Left ventricle myocardium inferior (tissue), 1 donor: ENCODE results near the gene TLR2. TPM values are rescaled to one million over a fixed set of nuclear protein-coding genes. Genes with fewer than 3 reads are reported as not detected.
A peak's percentile ranks its signal among the peaks of the same experiment; 100 is the strongest.

Experiments used
- DNase-seq: peaks from one replicate; pipeline ENCODE4 v3.0.0-alpha.2; 2020
- H3K27ac ChIP-seq: fragments of 200-600 bp; replicated peaks from 2 replicates; pipeline ENCODE4 v1.8.0; 2021
- H3K27me3 ChIP-seq: fragments of 200-600 bp; 2 replicates; pipeline ENCODE4 v1.8.0; 2021; ENCODE audit warnings: low read depth
- H3K36me3 ChIP-seq: fragments of 200-600 bp; 2 replicates; pipeline ENCODE4 v1.8.0; 2021
- H3K4me1 ChIP-seq: fragments of 200-600 bp; 2 replicates; pipeline ENCODE4 v1.8.0; 2021
- H3K4me3 ChIP-seq: fragments of 200-600 bp; 2 replicates; pipeline ENCODE4 v1.8.0; 2021; ENCODE audit warnings: mild to moderate bottlenecking, moderate library complexity
- H3K9me3 ChIP-seq: fragments of 200-600 bp; replicated peaks from 2 replicates; pipeline ENCODE4 v1.8.0; 2021
- intact Hi-C: fragments of 100-400 bp; cut with micrococcal nuclease; formaldehyde crosslinking; loops from one replicate; pipeline ENCODE4 v1.11.0; 2022
- total RNA-seq: library from RNA; stranded (reverse); fragmentation: NEBNext Ultra II Directional; extraction: Animal tissue kit (Norgen Biotek cat#: 25700); gene quantifications from one replicate; pipeline ENCODE4 v1.2.1, GENCODE V29; 2021
- TF ChIP-seq, protein P1 (sequence below): fragments of 200-600 bp; IDR thresholded peaks from 2 replicates; pipeline ENCODE4 v1.8.0; 2021; ENCODE audit warnings: antibody characterized with exemption, mild to moderate bottlenecking, borderline replicate concordance
- donor health status: DM: no; HTN: yes; CAD: no; lungs with severe emphysema.

Gene TLR2
- total RNA-seq, 1 donor from 2014 or later: 2.8 TPM

GRCh38 chr4:153638999-153639398 is 45.1 kb upstream of the TLR2 start:
- H3K4me3 ChIP-seq: no peak overlapping the region
- no peaks in the 10 kb centered on the region for H3K9me3 ChIP-seq
- H3K4me1 ChIP-seq: no peaks in the 10 kb centered on the region
- H3K27ac ChIP-seq: no peak overlapping the region
- intact Hi-C loops: loop anchor here (5.0 kb wide), 1 partner anchor 113 kb away; no protein-coding TSS in a partner anchor
- peaks cover 35% of the 10 kb centered on the region for H3K36me3 ChIP-seq
- no peaks in the 10 kb centered on the region for H3K27me3 ChIP-seq
- TF ChIP-seq, protein P1, sequence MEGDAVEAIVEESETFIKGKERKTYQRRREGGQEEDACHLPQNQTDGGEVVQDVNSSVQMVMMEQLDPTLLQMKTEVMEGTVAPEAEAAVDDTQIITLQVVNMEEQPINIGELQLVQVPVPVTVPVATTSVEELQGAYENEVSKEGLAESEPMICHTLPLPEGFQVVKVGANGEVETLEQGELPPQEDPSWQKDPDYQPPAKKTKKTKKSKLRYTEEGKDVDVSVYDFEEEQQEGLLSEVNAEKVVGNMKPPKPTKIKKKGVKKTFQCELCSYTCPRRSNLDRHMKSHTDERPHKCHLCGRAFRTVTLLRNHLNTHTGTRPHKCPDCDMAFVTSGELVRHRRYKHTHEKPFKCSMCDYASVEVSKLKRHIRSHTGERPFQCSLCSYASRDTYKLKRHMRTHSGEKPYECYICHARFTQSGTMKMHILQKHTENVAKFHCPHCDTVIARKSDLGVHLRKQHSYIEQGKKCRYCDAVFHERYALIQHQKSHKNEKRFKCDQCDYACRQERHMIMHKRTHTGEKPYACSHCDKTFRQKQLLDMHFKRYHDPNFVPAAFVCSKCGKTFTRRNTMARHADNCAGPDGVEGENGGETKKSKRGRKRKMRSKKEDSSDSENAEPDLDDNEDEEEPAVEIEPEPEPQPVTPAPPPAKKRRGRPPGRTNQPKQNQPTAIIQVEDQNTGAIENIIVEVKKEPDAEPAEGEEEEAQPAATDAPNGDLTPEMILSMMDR: no peak
- DNase-seq: no peak

- Histone ChIP-seq H3K27ac (no peak overlapping the region), H3K4me1 (no peaks in the 10 kb centered on the region), H3K27me3 (no peaks in the 10 kb centered on the region), H3K9me3 (peaks cover 2% of the 10 kb centered on the region), H3K36me3 (peaks cover 25% of the 10 kb centered on the region), H3K4me3 (no peak overlapping the region)
- TF ChIP-seq, protein P1: no peak
- no peak for DNase-seq
- intact Hi-C loops: loop anchor here (5.0 kb wide), 1 partner anchor 112 kb away; no protein-coding TSS in a partner anchor
Observed at GRCh38 chr4:153639833-153640802, 44.0 kb upstream of the TLR2 start.

GRCh38 chr4:153641532-153641931 is 42.5 kb upstream of the TLR2 start:
- DNase-seq: no peak
- Histone ChIP-seq H3K4me3 (no peak overlapping the region), H3K4me1 (no peaks in the 10 kb centered on the region), H3K27ac (no peak overlapping the region), H3K36me3 (peaks cover 11% of the 10 kb centered on the region), H3K27me3 (no peaks in the 10 kb centered on the region), H3K9me3 (peaks cover 8% of the 10 kb centered on the region)
- TF ChIP-seq, protein P1: no peak
- intact Hi-C loops: no loop called here

GRCh38 chr4:153643406-153644383 is 40.4 kb upstream of the TLR2 start:
- Histone ChIP-seq H3K27ac (no peak overlapping the region), H3K4me3 (no peak overlapping the region), H3K36me3 (no peaks in the 10 kb centered on the region), H3K27me3 (no peaks in the 10 kb centered on the region), H3K9me3 (peaks cover 8% of the 10 kb centered on the region), H3K4me1 (no peaks in the 10 kb centered on the region)
- TF ChIP-seq, protein P1: peak; percentile 47
- intact Hi-C loops: no loop called here
- DNase-seq: no peak

- Histone ChIP-seq H3K9me3 (peaks cover 8% of the 10 kb centered on the region), H3K4me1 (no peaks in the 10 kb centered on the region), H3K36me3 (no peaks in the 10 kb centered on the region), H3K27me3 (no peaks in the 10 kb centered on the region), H3K27ac (no peak overlapping the region), H3K4me3 (no peak overlapping the region)
- TF ChIP-seq, protein P1: no peak
- intact Hi-C loops: no loop called here
- no peak for DNase-seq
Observed at GRCh38 chr4:153645183-153645582, 38.9 kb upstream of the TLR2 start.
